Tibial nerve (tissue), 3 donors: Measurements from ENCODE around the gene FBXW11.

Experiments used
- CTCF ChIP-seq, 5 experiments: fragments of 200-600 bp in 3 of 5; fragments of 450-650 bp in 2 of 5; sonication (generic) in 3 of 5; IDR thresholded peaks; one replicate each; pipeline ENCODE4 v1.5.1; 2016 to 2019; ENCODE audit warnings: antibody characterized with exemption in 5 of 5, mild to moderate bottlenecking in 3 of 5, moderate library complexity in 2 of 5
- POLR2A ChIP-seq, 2 donors: fragments of 450-650 bp; IDR thresholded peaks; one replicate each; pipeline ENCODE4 v1.6.1; 2017; ENCODE audit warnings: antibody characterized with exemption in 2 of 2, mild to moderate bottlenecking in 2 of 2, moderate library complexity in 2 of 2

- TF ChIP-seq CTCF (IDR thresholded peaks at IDR 0.05) (no peak), POLR2A (IDR thresholded peaks at IDR 0.05) (no peak)
Measured at GRCh38 chr5:171897231-171897630, 109.2 kb downstream of the FBXW11 start.
